ENCODE measurements around the gene FAM8A1. TPM values are rescaled to one million over a fixed set of nuclear protein-coding genes. Genes with fewer than 3 reads are reported as not detected.
"Not testable (repeated sequence)": the region's sequence is repeated elsewhere in the genome, so short reads cannot be mapped to it uniquely, and the experiment has no call there.

FAM8A1 gene
- total RNA-seq: 18.8 TPM
- long read RNA-seq, full-length matches to known transcripts: 55 of 61 reads
- long read RNA-seq, partial matches to known transcripts: 4 of 61 reads
- long read RNA-seq, other reads (novel, unspliced or antisense): 2 of 61 reads

GRCh38 chr6:17599877-17600526 is at the start of gene FAM8A1:
Gene FAM8A1, plus strand, starts transcription at chr6:17600302. Its CDS starts 108 bp downstream, at chr6:17600410.
- ATAC-seq: peak; percentile 98
- intact Hi-C loops (cut with micrococcal nuclease): loop anchor here (10.0 kb wide), 1 partner anchor 195 kb away; no protein-coding TSS in a partner anchor
- peak; percentile 96 for DNase-seq

GRCh38 chr6:17551383-17551958 is 48.6 kb upstream of the FAM8A1 start:
- DNase-seq (no peak), ATAC-seq (no peak)
- intact Hi-C loops (cut with micrococcal nuclease): no loop called here

DNA sequence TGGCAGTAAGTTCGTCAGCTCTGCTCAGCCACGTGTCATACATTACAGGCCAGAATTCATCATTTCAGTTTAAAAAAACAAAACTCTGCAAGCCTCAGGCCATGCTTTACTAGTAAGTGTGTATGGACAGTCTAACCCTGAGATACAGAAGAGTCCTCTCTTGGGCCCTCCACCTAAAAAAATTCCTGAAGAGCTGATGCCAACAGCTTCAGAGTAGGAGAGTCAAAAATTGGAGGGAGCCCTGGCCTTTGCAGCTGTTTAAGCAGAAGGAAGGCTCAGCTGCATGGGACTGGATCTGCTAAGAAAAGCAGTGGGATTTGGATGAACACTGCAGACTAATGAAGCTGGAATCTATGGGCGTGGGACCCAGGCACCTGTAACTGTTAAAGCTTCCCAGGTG is 47.2 kb upstream of the FAM8A1 start:
- ATAC-seq (no peak), DNase-seq (no peak)
- intact Hi-C loops (cut with micrococcal nuclease): no loop called here

GRCh38 chr6:17556014-17556413 is 44.1 kb upstream of the FAM8A1 start:
- ATAC-seq (no peak), DNase-seq (no peak)
- intact Hi-C loops (cut with micrococcal nuclease): no loop called here

GRCh38 chr6:17562636-17563035 is 37.5 kb upstream of the FAM8A1 start:
- ATAC-seq: no peak
- no peak for DNase-seq
- intact Hi-C loops (cut with micrococcal nuclease): no loop called here

DNA sequence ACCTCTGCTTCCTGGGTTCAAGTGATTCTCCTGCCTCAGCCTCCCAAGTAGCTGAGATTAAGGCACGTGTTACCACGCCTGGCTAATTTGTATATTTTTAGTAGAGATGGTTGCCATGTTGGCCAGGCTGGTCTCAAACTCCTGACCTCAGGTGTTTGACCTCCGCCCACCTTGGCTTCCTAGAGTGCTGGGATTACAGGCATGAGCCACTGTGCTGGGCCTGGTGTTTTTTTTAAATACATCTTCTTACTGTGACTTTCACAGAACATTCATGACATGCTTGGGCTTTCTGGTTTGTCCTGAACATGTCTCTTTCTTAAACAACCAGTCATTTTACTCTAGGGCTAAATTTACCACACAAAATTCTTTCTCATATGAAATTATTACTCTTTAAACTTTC is 34.7 kb upstream of the FAM8A1 start:
- ATAC-seq: no peak
- no peak for DNase-seq
- intact Hi-C loops (cut with micrococcal nuclease): no loop called here

DNA sequence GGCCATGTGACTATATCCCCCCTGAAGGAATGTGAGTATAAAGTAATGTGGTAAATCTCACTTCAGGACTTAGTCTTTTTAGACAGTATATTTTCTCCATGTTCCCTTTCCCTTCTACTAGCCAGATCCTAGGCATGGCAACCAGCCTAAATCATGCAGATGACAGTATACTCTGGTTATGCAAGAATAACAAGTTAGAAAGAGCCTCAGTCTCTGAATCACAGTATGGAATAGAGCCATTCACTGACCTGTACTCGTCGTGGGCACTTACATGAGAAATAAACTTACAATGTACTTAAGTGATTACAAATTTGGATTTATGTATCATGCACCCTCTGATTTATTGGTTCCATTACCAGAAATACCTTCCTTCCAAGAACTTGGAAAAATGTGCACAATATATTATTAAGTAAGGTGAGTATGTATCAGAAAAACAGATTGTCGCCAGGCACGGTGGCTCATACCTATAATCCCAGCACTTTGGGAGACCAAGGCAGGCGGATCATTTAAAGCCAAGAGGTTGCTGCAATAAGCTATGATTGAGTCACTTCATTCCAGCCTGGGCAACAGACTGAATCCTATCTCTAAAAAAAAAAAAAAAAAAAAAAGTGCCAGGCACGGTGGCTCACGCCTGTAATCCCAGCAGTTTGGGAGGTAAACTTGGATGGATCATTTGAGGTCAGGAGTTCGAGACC is 25.1 kb upstream of the FAM8A1 start:
- intact Hi-C loops (cut with micrococcal nuclease): no loop called here
- no peak for ATAC-seq
- DNase-seq: no peak

GRCh38 chr6:17577059-17577458 is 23.0 kb upstream of the FAM8A1 start:
- no peak for ATAC-seq
- no peak for DNase-seq
- intact Hi-C loops (cut with micrococcal nuclease): no loop called here

DNA sequence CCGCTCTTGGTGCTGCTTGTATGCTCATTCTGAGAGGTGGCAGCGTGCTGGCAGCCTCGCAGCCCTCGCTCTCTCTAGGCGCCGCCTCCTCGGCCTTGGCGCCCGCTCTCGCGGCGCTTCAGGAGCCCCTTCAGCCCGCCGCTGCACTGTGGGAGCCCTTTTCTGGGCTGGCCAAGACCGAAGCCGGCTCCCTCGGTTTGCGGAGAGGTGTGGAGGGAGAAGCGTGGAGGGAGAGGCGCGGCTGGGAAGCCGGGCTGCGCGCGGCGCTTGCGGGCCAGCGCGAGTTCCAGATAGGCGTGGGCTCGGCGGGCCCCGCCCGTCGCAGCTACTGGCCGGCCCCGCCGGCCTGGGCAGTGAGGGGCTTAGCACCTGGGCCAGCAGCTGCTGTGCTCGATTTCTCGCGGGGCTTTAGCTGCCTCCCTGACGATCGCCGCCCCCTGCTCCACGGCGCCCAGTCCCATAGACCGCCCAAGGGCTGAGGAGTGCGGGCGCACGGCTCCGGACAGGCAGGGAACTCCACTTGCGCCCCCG is 19.5 kb upstream of the FAM8A1 start:
- intact Hi-C loops (cut with micrococcal nuclease): loop anchor here (5.0 kb wide), 1 partner anchor 423 kb away; no protein-coding TSS in a partner anchor
- DNase-seq (peak; percentile 71), ATAC-seq (peak; percentile 84)

GRCh38 chr6:17581282-17581681 is 18.8 kb upstream of the FAM8A1 start:
- not testable (repeated sequence) for ATAC-seq

GRCh38 chr6:17583811-17584210 is 16.3 kb upstream of the FAM8A1 start:
- intact Hi-C loops (cut with micrococcal nuclease): loop anchor here (5.0 kb wide), 1 partner anchor 427 kb away; no protein-coding TSS in a partner anchor
- DNase-seq: no peak
- peak; percentile 16 for ATAC-seq

More at GRCh38 chr6:17581282-17581681, 18.8 kb upstream of the FAM8A1 start:
- not testable (repeated sequence) for DNase-seq
- intact Hi-C loops (cut with micrococcal nuclease): loop anchor here (5.0 kb wide), 1 partner anchor 424 kb away; no protein-coding TSS in a partner anchor

- ATAC-seq (peak; percentile 81), DNase-seq (no peak)
- intact Hi-C loops (cut with micrococcal nuclease): loop anchor here (5.0 kb wide), 1 partner anchor 427 kb away; no protein-coding TSS in a partner anchor
Measured at GRCh38 chr6:17584241-17584803, 15.8 kb upstream of the FAM8A1 start.

DNA sequence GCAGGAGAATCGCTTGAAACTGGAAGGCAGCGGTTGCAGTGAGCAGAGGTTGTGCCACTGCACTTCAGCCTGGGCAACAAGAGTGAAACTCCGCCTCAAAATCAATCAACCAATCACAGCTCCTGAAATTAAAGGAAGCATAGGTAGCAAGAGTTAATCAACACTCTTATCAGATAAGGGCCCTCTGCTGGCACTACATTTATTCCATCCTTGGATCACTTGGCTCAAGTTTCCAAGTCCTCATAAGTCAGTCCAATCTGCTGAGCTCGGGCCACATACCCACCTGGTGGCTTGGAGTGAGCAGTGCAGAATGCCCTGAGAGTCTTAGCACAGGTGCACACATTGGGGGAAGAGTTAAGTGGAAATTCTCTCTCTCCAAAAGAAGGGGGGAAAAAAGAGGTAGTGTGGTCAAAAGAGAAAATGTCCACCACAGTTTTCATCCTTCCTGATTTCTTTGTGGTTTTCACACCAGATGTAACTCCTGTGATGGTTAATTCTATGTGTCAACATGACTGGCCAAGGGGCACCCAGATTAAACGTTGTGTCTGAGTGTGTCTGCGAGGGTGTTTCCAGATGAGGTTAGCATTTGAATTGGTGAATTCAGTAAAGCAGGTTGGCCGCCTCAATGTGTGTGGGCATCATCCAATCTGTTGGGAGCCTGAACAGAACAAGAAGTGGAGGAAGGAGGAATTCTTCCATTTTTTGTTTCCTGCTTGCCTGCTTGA is 14.2 kb upstream of the FAM8A1 start:
- intact Hi-C loops (cut with micrococcal nuclease): no loop called here
- no peak for DNase-seq
- no peak for ATAC-seq

- ATAC-seq; intact Hi-C loops (cut with micrococcal nuclease); DNase-seq: not testable (repeated sequence)
Measured at GRCh38 chr6:17586623-17587022, 13.5 kb upstream of the FAM8A1 start.

DNA sequence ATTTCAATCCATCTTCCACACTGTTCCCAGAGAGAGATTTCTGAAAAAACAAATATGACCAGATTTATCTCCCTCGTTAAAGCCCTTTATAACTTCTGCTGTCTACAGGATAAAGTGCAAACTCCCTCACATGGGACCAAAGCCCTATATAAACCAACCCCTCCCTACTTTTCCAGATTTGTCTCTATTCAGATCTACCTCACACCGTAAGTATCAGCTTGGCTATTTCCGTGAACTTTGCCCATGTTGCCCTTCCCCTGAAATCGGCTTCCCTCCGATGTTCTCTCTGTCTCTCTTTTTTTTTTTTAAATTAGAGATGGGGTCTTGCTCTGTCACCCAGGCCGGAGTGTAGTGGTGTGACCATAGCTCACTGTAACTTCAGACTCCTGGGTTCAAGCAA is 12.1 kb upstream of the FAM8A1 start:
- intact Hi-C loops (cut with micrococcal nuclease): no loop called here
- DNase-seq: no peak
- no peak for ATAC-seq

- DNase-seq (no peak), ATAC-seq (no peak)
- intact Hi-C loops (cut with micrococcal nuclease): loop anchor here (10.0 kb wide), 1 partner anchor 205 kb away; no protein-coding TSS in a partner anchor
Measured at GRCh38 chr6:17589406-17590096, 10.6 kb upstream of the FAM8A1 start.

DNA sequence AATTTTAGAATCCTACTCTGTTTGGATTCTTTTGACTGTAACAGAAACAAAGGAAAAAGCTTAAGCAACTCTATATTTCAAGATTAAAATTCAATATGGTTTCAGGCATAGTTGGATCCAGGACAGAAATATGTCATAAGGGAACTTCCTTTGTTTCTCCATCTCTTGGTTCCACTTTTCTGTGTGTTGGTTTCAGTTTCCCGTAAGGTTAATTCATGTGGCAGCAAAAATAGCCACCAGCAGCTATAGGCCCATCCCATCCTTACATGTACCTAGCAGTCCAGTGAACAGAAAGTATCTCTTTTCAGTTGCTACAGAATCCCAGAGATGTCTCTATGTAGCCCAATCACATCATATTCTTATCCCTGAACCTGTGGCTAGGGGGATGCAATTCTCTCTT is 8.8 kb upstream of the FAM8A1 start:
- no peak for ATAC-seq
- intact Hi-C loops (cut with micrococcal nuclease): loop anchor here (10.0 kb wide), 1 partner anchor 204 kb away; no protein-coding TSS in a partner anchor

DNA sequence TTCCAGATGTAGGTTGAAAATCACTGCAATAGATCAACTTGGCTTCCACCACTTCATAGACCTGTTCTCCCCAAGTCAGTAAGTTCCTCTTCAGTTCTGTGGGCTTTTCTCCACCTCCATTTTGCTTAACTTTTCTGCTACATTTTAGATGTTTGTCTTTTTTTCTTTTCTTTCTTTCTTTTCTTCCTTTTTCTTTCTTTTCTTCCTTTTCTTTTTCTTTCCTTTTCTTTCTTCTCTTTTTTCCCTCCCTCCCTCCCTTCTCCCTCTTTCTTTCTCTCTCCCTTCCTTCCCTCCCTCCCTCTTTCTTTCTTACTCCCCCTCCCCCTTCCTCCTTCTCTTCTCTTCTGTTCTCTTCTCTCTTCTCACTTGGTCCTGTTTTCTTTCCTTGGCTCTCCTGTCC is 6.9 kb upstream of the FAM8A1 start:
- ATAC-seq: no peak
- intact Hi-C loops (cut with micrococcal nuclease): loop anchor here (10.0 kb wide), 1 partner anchor 202 kb away; no protein-coding TSS in a partner anchor
- no peak for DNase-seq

More for the DNA sequence above, 8.8 kb upstream of the FAM8A1 start:
- DNase-seq: no peak
